BLaER1 treated with 17β-estradiol and CSF1 and Interleukin-3, amounts not matched to agents 10 nM and 100 nM (cell line): ENCODE results near the gene RNASEH1.
A peak's percentile ranks its signal among the peaks of the same experiment; 100 is the strongest.

Experiments
- H3K27ac ChIP-seq, 11 experiments: shearing (Covaris generic); formaldehyde crosslinking; 2 replicates each; pipeline ENCODE4 v1.8.1; 2022
- H3K27me3 ChIP-seq, 11 experiments: shearing (Covaris generic); formaldehyde crosslinking; 2 replicates each; pipeline ENCODE4 v1.8.1; 2022
- H3K36me3 ChIP-seq, 11 experiments: shearing (Covaris generic); formaldehyde crosslinking; 2 replicates each; pipeline ENCODE4 v1.8.1; 2022
- H3K4me1 ChIP-seq, 10 experiments: shearing (Covaris generic); formaldehyde crosslinking; 2 replicates each; pipeline ENCODE4 v1.8.1; 2022
- H3K4me2 ChIP-seq, 11 experiments: shearing (Covaris generic); formaldehyde crosslinking; 2 replicates each; pipeline ENCODE4 v1.8.1; 2022
- H3K4me3 ChIP-seq, 10 experiments: shearing (Covaris generic); formaldehyde crosslinking; 2 replicates each; pipeline ENCODE4 v1.8.1; 2022
- H3K9ac ChIP-seq, 11 experiments: shearing (Covaris generic); formaldehyde crosslinking; 2 replicates each; pipeline ENCODE4 v1.8.1; 2022
- H3K9me3 ChIP-seq, 11 experiments: shearing (Covaris generic); formaldehyde crosslinking; replicated peaks in 1 of 11; 2 replicates each; pipeline ENCODE4 v1.8.1; 2022
- H4K20me1 ChIP-seq, 11 experiments: shearing (Covaris generic); formaldehyde crosslinking; 2 replicates each; pipeline ENCODE4 v1.8.1; 2022
- Cebpa-rat ChIP-seq, 11 experiments: shearing (Covaris generic); IDR thresholded peaks; 2 replicates each; pipeline ENCODE4 v1.8.1; 2022

RNASEH1 gene

DNA sequence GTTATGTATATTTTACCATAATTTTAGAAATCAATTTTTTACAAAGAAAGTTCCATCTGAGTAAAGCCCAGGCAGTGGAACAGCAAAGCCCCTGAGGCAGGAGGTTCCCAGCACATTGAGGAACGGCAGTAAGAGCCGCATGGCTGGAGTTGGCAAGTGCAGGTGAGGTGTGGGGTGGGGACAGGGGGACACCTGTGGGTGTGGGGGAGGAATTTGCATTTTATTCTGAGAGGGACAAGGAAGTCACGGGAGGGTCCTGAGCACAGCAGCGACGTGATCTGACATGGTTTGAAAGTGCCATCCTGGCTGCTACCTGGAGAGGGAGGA, 22.7 kb downstream of the RNASEH1 start:
- peaks cover 21 to 49% (median 28%) of the 10 kb centered on the region in 11 experiments; a peak in 21 of 22 replicates for H3K36me3 ChIP-seq
- no peak for TF ChIP-seq Cebpa-rat (IDR thresholded peaks at IDR 0.05)
- H3K9me3 ChIP-seq: peaks cover 7 to 17% (median 13%) of the 10 kb centered on the region in 11 experiments; a peak in 20 of 22 replicates
- H3K4me2 ChIP-seq: peak overlapping the region; percentile 67 to 86 (median 75); a peak in 20 of 22 replicates
- H3K9ac ChIP-seq: peak overlapping the region; percentile 61 to 81 (median 76); a peak in 15 of 22 replicates
- no peaks in the 10 kb centered on the region for H3K27me3 ChIP-seq
- peak overlapping the region in 7 of 11 experiments; percentile 72 to 85 (median 79); a peak in 10 of 22 replicates for H3K27ac ChIP-seq
- H3K4me1 ChIP-seq: peaks cover 0 to 20% (median 9%) of the 10 kb centered on the region in 10 experiments; a peak in 14 of 20 replicates
- 0 out of 22 replicates have a peak, but pooled peaks cover 0 to 2% (median 0%) of the 10 kb centered on the region in 11 experiments for H4K20me1 ChIP-seq
- peak overlapping the region in 3 of 10 experiments; percentile 59 to 62 (median 60); a peak in 3 of 20 replicates for H3K4me3 ChIP-seq

- H3K4me1 ChIP-seq: peaks cover 0 to 20% (median 9%) of the 10 kb centered on the region in 10 experiments; a peak in 14 of 20 replicates
- no peak for TF ChIP-seq Cebpa-rat (IDR thresholded peaks at IDR 0.05)
- H3K27ac ChIP-seq: no peak overlapping the region
- H3K9me3 ChIP-seq: peaks cover 7 to 17% (median 13%) of the 10 kb centered on the region in 11 experiments; a peak in 20 of 22 replicates
- no peak overlapping the region for H3K4me2 ChIP-seq
- peaks cover 12 to 38% (median 18%) of the 10 kb centered on the region in 11 experiments; a peak in 20 of 22 replicates for H3K36me3 ChIP-seq
- no peak overlapping the region for H3K9ac ChIP-seq
- H3K27me3 ChIP-seq: no peaks in the 10 kb centered on the region
- no peaks in the 10 kb centered on the region for H4K20me1 ChIP-seq
- no peak overlapping the region for H3K4me3 ChIP-seq
Measured at GRCh38 chr2:3534251-3534814, 23.8 kb downstream of the RNASEH1 start.

- no peak for TF ChIP-seq Cebpa-rat (IDR thresholded peaks at IDR 0.05)
- Histone ChIP-seq H3K9ac (no peak overlapping the region), H3K4me2 (no peak overlapping the region), H3K27ac (no peak overlapping the region), H3K36me3 (peaks cover 8 to 35% (median 17%) of the 10 kb centered on the region in 11 experiments; a peak in 15 of 22 replicates), H3K9me3 (peaks cover 7 to 17% (median 13%) of the 10 kb centered on the region in 11 experiments; a peak in 20 of 22 replicates), H3K4me3 (no peak overlapping the region), H3K4me1 (peaks cover 0 to 20% (median 9%) of the 10 kb centered on the region in 10 experiments; a peak in 14 of 20 replicates), H3K27me3 (no peaks in the 10 kb centered on the region), H4K20me1 (no peaks in the 10 kb centered on the region)
Measured at GRCh38 chr2:3533836-3534235, 24.3 kb downstream of the RNASEH1 start.

- Histone ChIP-seq H3K4me3 (no peak overlapping the region), H3K4me1 (peaks cover 0 to 20% (median 9%) of the 10 kb centered on the region in 10 experiments; a peak in 14 of 20 replicates), H3K27ac (no peak overlapping the region), H4K20me1 (no peaks in the 10 kb centered on the region), H3K36me3 (peaks cover 8 to 30% (median 17%) of the 10 kb centered on the region in 11 experiments; a peak in 15 of 22 replicates), H3K27me3 (no peaks in the 10 kb centered on the region), H3K9ac (no peak overlapping the region), H3K9me3 (peaks cover 7 to 17% (median 13%) of the 10 kb centered on the region in 11 experiments; a peak in 20 of 22 replicates), H3K4me2 (no peak overlapping the region)
- no peak for TF ChIP-seq Cebpa-rat (IDR thresholded peaks at IDR 0.05)
Measured at GRCh38 chr2:3532941-3533340, 25.2 kb downstream of the RNASEH1 start.

- Histone ChIP-seq H3K4me3 (no peak overlapping the region), H3K4me2 (no peak overlapping the region), H3K9ac (no peak overlapping the region), H4K20me1 (no peaks in the 10 kb centered on the region), H3K27me3 (no peaks in the 10 kb centered on the region), H3K9me3 (peaks cover 7 to 13% (median 10%) of the 10 kb centered on the region in 11 experiments; a peak in 20 of 22 replicates), H3K36me3 (peaks cover 7 to 27% (median 13%) of the 10 kb centered on the region in 11 experiments; a peak in 15 of 22 replicates), H3K27ac (no peak overlapping the region), H3K4me1 (peaks cover 0 to 8% (median 0%) of the 10 kb centered on the region in 10 experiments; a peak in 8 of 20 replicates)
- no peak for TF ChIP-seq Cebpa-rat (IDR thresholded peaks at IDR 0.05)
Measured at GRCh38 chr2:3529316-3530025, 28.7 kb downstream of the RNASEH1 start.

DNA sequence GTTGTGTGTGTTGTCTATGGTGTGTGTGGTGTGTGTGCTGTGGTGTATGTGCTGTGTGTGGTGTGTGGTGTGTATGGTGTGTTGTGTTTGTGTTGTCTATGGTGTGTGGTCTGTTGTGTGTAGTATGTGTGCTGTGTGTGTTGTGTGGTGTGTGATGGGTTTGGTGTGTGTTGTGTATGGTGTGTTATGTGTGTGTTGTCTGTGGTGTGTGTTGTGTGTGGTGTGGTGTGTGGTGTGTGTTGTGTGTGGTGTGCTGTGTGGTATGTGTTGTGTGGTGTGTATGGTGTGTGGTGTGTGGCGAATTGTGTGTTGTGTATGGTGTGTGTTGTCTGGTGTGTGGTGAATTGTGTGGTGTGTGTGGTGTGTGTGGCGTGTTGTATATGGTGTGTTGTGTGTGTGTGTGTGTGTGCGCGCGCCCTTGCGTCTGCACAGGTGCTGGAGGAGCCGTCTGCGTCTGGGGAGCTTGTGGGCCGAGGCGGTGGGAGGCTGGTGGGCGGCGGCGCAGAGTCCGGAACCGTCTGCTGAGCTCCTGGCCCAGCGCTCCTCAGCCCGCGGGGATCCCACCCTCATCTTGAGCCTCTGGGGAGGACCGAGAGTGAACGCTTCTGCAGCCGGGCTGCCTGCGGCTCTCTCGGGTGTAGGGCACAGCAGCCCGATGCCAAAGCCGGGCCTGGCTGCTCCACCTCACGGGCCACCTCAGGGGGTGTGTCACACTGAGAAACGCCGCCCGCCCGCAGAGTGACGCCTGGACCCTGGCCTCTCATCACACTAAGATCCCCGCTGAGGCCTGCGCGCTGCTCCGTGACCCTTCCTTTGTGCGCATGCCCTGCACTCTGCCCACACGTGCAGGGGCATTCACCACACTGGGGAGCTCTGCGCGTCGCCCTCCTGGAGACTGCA, 30.0 kb downstream of the RNASEH1 start:
- no peak overlapping the region for H3K9ac ChIP-seq
- H3K4me2 ChIP-seq: no peak overlapping the region
- TF ChIP-seq Cebpa-rat (IDR thresholded peaks at IDR 0.05): no peak

GRCh38 chr2:3526871-3527270, 31.3 kb downstream of the RNASEH1 start:
- H3K9ac ChIP-seq: no peak overlapping the region
- H3K27ac ChIP-seq: no peak overlapping the region
- peaks cover 0 to 32% (median 5%) of the 10 kb centered on the region in 10 experiments; a peak in 10 of 20 replicates for H3K4me1 ChIP-seq
- no peak for TF ChIP-seq Cebpa-rat (IDR thresholded peaks at IDR 0.05)
- H4K20me1 ChIP-seq: no peaks in the 10 kb centered on the region
- no peak overlapping the region for H3K4me2 ChIP-seq
- H3K4me3 ChIP-seq: no peak overlapping the region
- no peaks in the 10 kb centered on the region for H3K9me3 ChIP-seq
- H3K36me3 ChIP-seq: peaks cover 0 to 1% (median 0%) of the 10 kb centered on the region in 11 experiments; a peak in 1 of 22 replicates
- H3K27me3 ChIP-seq: no peaks in the 10 kb centered on the region

More for the DNA sequence above, 30.0 kb downstream of the RNASEH1 start:
- Histone ChIP-seq H3K27ac (no peak overlapping the region), H3K4me3 (no peak overlapping the region), H4K20me1 (no peaks in the 10 kb centered on the region), H3K4me1 (peaks cover 0 to 22% (median 5%) of the 10 kb centered on the region in 10 experiments; a peak in 10 of 20 replicates), H3K9me3 (no peaks in the 10 kb centered on the region; a peak in 1 of 22 replicates), H3K36me3 (peaks cover 0 to 14% (median under 1%) of the 10 kb centered on the region in 11 experiments; a peak in 6 of 22 replicates), H3K27me3 (no peaks in the 10 kb centered on the region)

DNA sequence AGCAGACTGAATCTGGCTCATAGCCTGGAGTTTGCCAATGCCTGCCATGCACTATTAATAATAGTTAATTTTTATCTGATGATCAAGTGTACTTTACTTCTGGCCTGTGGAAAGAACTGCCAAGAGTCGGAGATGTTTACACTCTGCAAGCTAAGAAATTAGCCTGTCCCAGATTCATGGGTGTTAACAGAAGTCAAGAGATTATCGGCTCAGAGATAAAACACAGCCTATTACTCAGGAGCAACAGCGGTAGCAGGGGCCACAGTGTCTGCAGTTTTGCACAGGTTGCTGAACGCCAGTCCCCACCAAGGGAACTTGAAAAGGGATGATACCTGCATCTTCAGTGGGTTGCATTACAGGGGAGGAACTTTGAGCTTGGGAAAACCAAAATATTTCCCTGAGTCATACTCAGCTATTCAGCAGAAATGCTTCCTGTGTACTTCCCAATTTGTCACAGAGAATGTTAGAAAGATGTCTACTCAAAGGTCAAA, 34.5 kb downstream of the RNASEH1 start:
- H4K20me1 ChIP-seq: no peaks in the 10 kb centered on the region
- no peak overlapping the region for H3K4me3 ChIP-seq
- H3K9me3 ChIP-seq: no peaks in the 10 kb centered on the region
- peak overlapping the region in 3 of 11 experiments; percentile 32 to 55 (median 35); a peak in 6 of 22 replicates for H3K27ac ChIP-seq
- peaks cover 11 to 51% (median 21%) of the 10 kb centered on the region in 10 experiments for H3K4me1 ChIP-seq
- no peaks in the 10 kb centered on the region for H3K36me3 ChIP-seq
- H3K4me2 ChIP-seq: peak overlapping the region in 5 of 11 experiments; percentile 57 to 85 (median 69); a peak in 10 of 22 replicates
- no peaks in the 10 kb centered on the region for H3K27me3 ChIP-seq
- no peak overlapping the region; a peak in 1 of 22 replicates for H3K9ac ChIP-seq
- TF ChIP-seq Cebpa-rat (IDR thresholded peaks at IDR 0.05): no peak
